GM19372 (cell line): ENCODE measurements around the gene NEK8.
"Not testable (repeated sequence)": the region's sequence is repeated elsewhere in the genome, so short reads cannot be mapped to it uniquely, and the experiment has no call there.

Experiments
- ATAC-seq: cut with Tn5 transposase; IDR thresholded peaks from one replicate; pipeline ENCODE4 v1.9.1; 2021; ENCODE audit warnings: mild to moderate bottlenecking, low read depth, moderate library complexity; ENCODE audit not compliant: unreplicated experiment

Gene NEK8

GRCh38 chr17:28724500-28725165 lies 4.0 kb upstream of the NEK8 start:
- no peak for ATAC-seq

GRCh38 chr17:28725166-28725659 lies 3.4 kb upstream of the NEK8 start:
- ATAC-seq, result no peak

DNA sequence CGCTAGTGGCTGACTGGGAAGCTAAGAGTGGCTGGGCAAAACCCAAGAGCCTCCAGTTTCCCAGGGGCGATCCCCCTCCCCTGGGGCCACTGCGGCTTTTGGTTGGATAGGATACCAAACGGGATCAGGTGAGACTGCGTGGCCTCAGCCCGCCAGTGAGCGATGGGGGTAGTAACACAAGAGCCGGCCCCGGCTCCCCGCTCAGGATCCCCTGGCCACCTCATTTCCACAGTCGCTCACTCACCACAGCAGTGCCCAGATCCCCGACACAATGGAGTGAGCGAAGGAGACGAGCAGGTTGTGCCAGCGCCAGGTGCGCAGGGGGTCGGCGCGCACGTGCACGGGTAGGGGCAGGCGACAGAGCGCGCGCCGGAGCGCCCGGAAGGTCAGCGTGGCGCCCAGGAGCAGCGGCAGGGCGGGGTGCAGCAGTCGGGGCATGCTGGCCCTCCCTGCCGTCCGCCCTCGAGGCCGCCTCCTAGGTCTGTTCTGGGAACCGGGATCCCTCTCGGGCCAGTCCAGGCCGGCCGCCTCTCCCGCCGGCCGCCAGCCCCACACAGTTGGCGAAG lies 2.8 kb upstream of the NEK8 start:
- ATAC-seq, result no peak

- ATAC-seq, result peak; percentile 9
These were observed 2.4 kb upstream of the NEK8 start, which contains the start of gene TLCD1 for GRCh38 chr17:28726226-28726626. Gene TLCD1, minus strand, starts transcription at chr17:28726233. Its CDS starts 136 bp downstream, at chr17:28726097.

DNA sequence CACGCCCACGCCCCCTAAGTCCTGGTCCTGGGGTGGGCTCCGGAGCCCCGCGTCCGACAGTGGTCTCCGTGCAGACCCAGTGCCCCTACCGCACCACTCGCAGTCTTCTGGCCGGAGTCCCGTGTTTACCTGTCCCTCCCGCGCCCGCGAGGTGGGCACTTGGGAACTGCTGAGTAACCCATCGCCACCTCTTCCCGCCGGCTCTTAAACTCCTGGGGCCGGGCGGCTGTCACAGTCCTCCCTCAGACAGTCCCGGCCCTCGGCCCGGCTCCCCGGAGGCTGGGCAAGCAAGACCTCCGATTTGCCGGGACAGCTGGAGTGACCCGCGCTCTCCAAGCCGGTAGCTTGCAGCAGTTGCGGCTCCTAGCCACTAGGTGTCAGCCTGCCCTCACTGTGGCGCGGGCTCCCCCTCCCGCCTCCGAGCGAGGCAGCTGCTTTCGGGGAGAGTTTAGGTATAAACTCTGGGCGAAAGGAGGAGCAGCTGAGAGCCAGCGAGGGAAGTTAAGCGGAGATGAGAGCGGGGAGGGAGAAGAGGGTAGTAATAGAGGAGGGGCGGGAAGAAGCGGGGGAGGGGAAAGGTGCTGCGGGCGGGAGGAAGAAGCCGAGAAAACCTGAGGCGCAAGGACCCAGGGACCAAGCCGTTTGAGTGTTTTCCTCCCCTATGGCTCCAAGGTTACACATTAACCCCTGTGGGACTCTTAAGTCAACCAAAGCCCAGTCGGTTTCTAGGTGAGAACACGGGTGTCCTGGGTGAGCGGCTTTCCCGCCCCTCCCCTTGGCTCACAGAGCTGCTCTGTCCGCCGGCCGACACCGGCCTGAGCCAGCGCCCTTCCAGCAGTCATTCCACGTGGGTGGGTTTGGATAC lies 1.7 kb upstream of the NEK8 start:
- peak; percentile 42 for ATAC-seq

DNA sequence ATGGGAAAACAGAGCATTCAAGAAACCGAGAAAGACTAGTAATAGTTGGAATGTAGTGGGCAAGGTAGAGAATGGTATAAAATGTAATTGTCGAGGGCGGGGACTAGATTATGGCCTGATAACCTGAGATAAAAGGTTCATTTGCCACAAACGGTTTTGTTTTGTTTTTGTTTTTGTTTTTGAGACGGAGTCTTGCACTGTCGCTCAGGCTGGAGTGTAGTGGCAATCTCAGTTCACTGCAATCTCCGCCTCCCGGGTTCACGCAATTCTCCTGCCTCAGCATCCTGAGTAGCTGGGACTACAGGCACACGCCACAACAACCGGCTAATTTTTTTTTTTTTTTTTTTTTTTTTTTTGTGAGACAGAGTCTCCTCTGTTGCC lies 1.4 kb downstream of the NEK8 start:
- no peak for ATAC-seq

GRCh38 chr17:28733346-28733745 lies 4.8 kb downstream of the NEK8 start:
- ATAC-seq, result no peak

- ATAC-seq, result no peak
These were observed 6.2 kb downstream of the NEK8 start for GRCh38 chr17:28734712-28735241.

DNA sequence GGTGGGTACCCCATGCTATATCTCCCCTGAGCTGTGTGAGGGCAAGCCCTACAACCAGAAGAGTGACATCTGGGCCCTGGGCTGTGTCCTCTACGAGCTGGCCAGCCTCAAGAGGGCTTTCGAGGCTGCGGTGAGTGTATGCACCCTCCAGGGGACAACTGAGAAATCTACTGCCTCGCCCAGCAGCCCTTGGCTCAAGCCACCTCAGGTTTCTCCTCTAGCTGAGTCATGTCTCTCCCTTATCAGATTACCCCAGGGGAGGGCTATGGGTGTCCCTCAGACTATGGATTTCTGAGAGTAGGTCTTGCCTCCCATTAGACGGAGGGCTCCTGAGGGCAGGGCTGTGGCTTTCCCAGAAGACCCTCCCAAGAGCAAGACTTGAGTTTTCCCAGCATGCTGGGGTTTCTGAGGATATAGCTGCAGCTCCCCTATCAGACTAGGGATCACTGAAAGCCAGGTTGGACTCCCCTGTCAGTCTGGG lies 6.7 kb downstream of the NEK8 start:
- no peak for ATAC-seq

DNA sequence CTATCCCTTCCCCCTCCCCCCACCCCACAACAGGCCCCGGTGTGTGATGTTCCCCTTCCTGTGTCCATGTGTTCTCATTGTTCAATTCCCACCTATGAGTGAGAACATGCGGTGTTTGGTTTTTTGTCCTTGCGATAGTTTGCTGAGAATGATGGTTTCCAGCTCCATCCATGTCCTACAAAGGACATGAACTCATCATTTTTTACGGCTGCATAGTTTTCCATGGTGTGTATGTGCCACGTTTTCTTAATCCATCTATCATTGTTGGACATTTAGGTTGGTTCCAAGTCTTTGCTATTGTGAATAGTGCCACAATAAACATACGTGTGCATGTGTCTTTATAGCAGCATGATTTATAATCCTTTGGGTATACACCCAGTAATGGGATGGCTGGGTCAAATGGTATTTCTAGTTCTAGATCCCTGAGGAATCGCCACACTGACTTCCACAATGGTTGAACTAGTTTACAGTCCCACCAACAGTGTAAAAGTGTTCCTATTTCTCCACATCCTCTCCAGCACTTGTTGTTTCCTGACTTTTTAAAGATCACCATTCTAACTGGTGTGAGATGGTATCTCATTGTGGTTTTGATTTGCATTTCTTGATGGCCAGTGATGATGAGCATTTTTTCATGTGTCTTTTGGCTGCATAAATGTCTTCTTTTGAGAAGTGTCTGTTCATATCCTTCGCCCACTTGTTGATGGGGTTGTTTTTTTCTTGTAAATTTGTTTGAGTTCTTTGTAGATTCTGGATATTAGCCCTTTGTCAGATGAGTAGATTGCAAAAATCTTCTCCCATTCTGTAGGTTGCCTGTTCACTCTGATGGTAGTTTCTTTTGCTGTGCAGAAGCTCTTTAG lies 7.6 kb downstream of the NEK8 start:
- ATAC-seq, result not testable (repeated sequence)

DNA sequence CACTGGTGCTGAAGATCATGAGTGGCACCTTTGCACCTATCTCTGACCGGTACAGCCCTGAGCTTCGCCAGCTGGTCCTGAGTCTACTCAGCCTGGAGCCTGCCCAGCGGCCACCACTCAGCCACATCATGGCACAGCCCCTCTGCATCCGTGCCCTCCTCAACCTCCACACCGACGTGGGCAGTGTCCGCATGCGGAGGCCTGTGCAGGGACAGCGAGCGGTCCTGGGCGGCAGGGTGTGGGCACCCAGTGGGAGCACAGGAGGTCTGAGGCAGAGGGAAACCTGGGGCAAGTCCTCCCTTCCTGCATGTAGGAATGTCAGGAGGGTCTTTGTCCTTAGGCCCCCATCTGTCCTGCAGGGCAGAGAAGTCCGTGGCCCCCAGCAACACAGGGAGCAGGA lies 8.7 kb downstream of the NEK8 start:
- no peak for ATAC-seq

DNA sequence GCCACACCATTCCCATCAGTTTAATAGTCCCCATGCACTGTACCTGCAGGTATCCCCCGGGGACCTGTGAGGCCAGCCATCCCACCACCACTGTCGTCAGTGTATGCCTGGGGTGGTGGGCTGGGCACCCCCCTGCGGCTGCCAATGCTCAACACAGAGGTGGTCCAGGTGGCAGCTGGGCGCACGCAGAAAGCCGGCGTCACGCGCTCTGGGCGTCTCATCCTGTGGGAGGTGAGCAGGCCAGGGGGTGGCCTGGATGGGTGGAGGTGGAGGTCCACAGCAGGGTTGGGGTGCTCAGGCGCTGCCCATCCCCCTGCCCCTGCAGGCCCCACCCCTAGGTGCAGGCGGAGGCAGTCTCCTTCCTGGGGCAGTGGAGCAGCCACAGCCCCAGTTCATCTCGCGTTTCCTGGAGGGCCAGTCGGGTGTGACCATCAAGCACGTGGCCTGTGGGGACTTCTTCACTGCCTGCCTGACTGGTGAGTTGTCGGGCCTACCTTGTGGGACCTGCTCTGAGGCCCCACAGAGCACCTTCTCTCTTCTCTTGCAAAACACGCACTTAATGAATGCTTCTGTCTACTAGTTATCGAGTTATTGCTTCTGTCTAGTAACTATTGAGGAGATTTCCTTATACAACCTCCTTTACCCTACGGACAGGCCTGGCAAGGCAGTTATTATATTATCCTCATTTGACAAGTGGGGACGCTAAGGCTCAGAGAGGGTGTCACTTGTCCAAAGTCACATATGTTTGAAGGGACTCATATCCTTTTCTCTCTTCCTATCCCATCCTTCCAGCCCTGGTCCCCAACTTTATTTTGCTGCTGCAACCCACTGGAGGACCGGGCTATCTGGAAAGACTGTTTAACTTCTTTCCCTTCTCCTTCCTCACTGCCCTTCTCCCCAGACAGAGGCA lies 9.4 kb downstream of the NEK8 start:
- ATAC-seq, result peak; percentile 66

- ATAC-seq, result no peak
These were observed 10.2 kb downstream of the NEK8 start for GRCh38 chr17:28738680-28739384.

- no peak for ATAC-seq
These were observed 12.1 kb downstream of the NEK8 start for GRCh38 chr17:28740406-28741357.

- ATAC-seq, result no peak
These were observed 13.1 kb downstream of the NEK8 start for GRCh38 chr17:28741358-28742349.
